GM23338 (cell line): ENCODE data around the gene COMP. TPM values are rescaled to one million over a fixed set of nuclear protein-coding genes. Genes with fewer than 3 reads are reported as not detected.

Experiments
- ATAC-seq: fragments of 200-7000 bp; cut with Tn5 transposase; 3 replicates; pipeline ENCODE4 v1.9.1; 2020
- DNase-seq: peaks from one replicate; pipeline ENCODE4 v3.0.0-alpha.2; 2015; ENCODE audit warnings: low spot score
- H2AFZ ChIP-seq: fragments of 200-600 bp; sonication (generic); 2 replicates; pipeline ENCODE4 v1.8.0; 2016; ENCODE audit warnings: antibody characterized with exemption, mild to moderate bottlenecking, moderate library complexity
- H3F3A ChIP-seq: fragments of 200-600 bp; sonication (generic); replicated peaks from 2 replicates; pipeline ENCODE4 v1.8.0; 2017; ENCODE audit warnings: antibody characterized with exemption, mixed run types, low read depth
- H3K27ac ChIP-seq: fragments of 200-600 bp; sonication (generic); 2 replicates; pipeline ENCODE4 v1.6.1; 2016; ENCODE audit warnings: low read depth
- H3K27me3 ChIP-seq: fragments of 200-600 bp; sonication (generic); 2 replicates; pipeline ENCODE4 v1.8.0; 2016; ENCODE audit warnings: mild to moderate bottlenecking, mixed run types, moderate library complexity; ENCODE audit not compliant: insufficient read depth
- H3K36me3 ChIP-seq: fragments of 200-600 bp; sonication (generic); 2 replicates; pipeline ENCODE4 v1.8.0; 2016; ENCODE audit warnings: mild to moderate bottlenecking; ENCODE audit not compliant: insufficient read depth
- H3K4me1 ChIP-seq: fragments of 200-600 bp; sonication (generic); 2 replicates; pipeline ENCODE4 v1.8.0; 2016; ENCODE audit warnings: mild to moderate bottlenecking, moderate library complexity; ENCODE audit not compliant: insufficient read depth
- H3K4me2 ChIP-seq: fragments of 200-600 bp; sonication (generic); 2 replicates; pipeline ENCODE4 v1.7.1; 2017; ENCODE audit warnings: mixed run types
- H3K4me3 ChIP-seq: fragments of 200-600 bp; sonication (generic); 2 replicates; pipeline ENCODE4 v1.6.1; 2016; ENCODE audit warnings: mixed run types
- H3K79me2 ChIP-seq: fragments of 200-600 bp; sonication (generic); replicated peaks from 2 replicates; pipeline ENCODE4 v1.8.0; 2017; ENCODE audit warnings: mild to moderate bottlenecking; ENCODE audit not compliant: insufficient read depth
- H3K9me2 ChIP-seq: fragments of 200-600 bp; sonication (generic); 2 replicates; pipeline ENCODE4 v1.8.0; 2017; ENCODE audit not compliant: insufficient read depth
- H4K20me1 ChIP-seq: fragments of 200-600 bp; sonication (generic); replicated peaks from 2 replicates; pipeline ENCODE4 v1.8.0; 2017; ENCODE audit warnings: mild to moderate bottlenecking; ENCODE audit not compliant: insufficient read depth
- H3K27ac Mint-ChIP-seq: 2 replicates; pipeline ENCODE4 v1.8.0; 2020; ENCODE audit warnings: inconsistent platforms, mild to moderate bottlenecking, moderate library complexity, mixed read lengths
- H3K27me3 Mint-ChIP-seq: 3 replicates; pipeline ENCODE4 v1.8.0; 2022; ENCODE audit warnings: low read depth, mild to moderate bottlenecking, moderate library complexity, mixed read lengths, inconsistent platforms; ENCODE audit not compliant: insufficient read depth, poor library complexity
- H3K36me3 Mint-ChIP-seq: 3 replicates; pipeline ENCODE4 v1.8.0; 2021; ENCODE audit warnings: low read depth, mild to moderate bottlenecking, inconsistent platforms, moderate library complexity, mixed read lengths
- H3K4me1 Mint-ChIP-seq: 3 replicates; pipeline ENCODE4 v1.8.0; 2020; ENCODE audit warnings: mild to moderate bottlenecking, inconsistent platforms, mixed read lengths
- H3K4me3 Mint-ChIP-seq: 3 replicates; pipeline ENCODE4 v1.8.0; 2021; ENCODE audit warnings: moderate library complexity, mild to moderate bottlenecking, inconsistent platforms, mixed read lengths
- H3K9me3 Mint-ChIP-seq: 3 replicates; pipeline ENCODE4 v1.8.0; 2020; ENCODE audit warnings: moderate library complexity, mild to moderate bottlenecking, inconsistent platforms, mixed read lengths
- CREB1 ChIP-seq: fragments of 250-450 bp; sonication (Bioruptor Pico); IDR thresholded peaks from 2 replicates; pipeline ENCODE4 v1.5.0; 2020; ENCODE audit warnings: low read depth, mild to moderate bottlenecking, moderate library complexity
- CTCF ChIP-seq, 2 experiments: fragments of 200-600 bp in 1 of 2; sonication (generic) in 1 of 2; conservative IDR thresholded peaks; 2 replicates each; pipeline versions ENCODE4 v1.5.1 to v1.6.1; 2016 to 2017; ENCODE audit warnings: antibody characterized with exemption in 2 of 2, low read depth in 2 of 2, mild to moderate bottlenecking in 2 of 2, moderate library complexity in 1 of 2
- ETS1 ChIP-seq: IDR thresholded peaks from 2 replicates; pipeline ENCODE4 v1.6.1; 2016; ENCODE audit warnings: antibody characterized with exemption
- EZH2 ChIP-seq: fragments of 200-600 bp; sonication (generic); IDR thresholded peaks from one replicate; pipeline ENCODE4 v1.8.0; 2017; ENCODE audit warnings: antibody characterized with exemption, mild to moderate bottlenecking, low read depth; ENCODE audit not compliant: unreplicated experiment
- JUNB ChIP-seq: IDR thresholded peaks from one replicate; pipeline ENCODE4 v1.6.1; 2016; ENCODE audit warnings: antibody characterized with exemption; ENCODE audit not compliant: unreplicated experiment
- NANOG ChIP-seq: IDR thresholded peaks from 2 replicates; pipeline ENCODE4 v1.6.1; 2016; ENCODE audit warnings: antibody characterized with exemption, borderline replicate concordance
- POLR2AphosphoS5 ChIP-seq: IDR thresholded peaks from 2 replicates; pipeline ENCODE4 v1.6.1; 2016; ENCODE audit warnings: antibody characterized with exemption, low read depth
- STAT1 ChIP-seq: IDR thresholded peaks from one replicate; pipeline ENCODE4 v1.6.1; 2016; ENCODE audit warnings: antibody characterized with exemption; ENCODE audit not compliant: unreplicated experiment
- ZNF462 ChIP-seq: fragments of 250-450 bp; sonication (Bioruptor Pico); IDR thresholded peaks from 2 replicates; pipeline ENCODE4 v1.5.0; 2020; ENCODE audit warnings: mild to moderate bottlenecking, moderate library complexity
- polyA plus RNA-seq: library from polyadenylated mRNA; unstranded; fragments of >200 nt; fragmentation: Nextera tagmentation; extraction: Ambion mirVana; gene quantifications from 2 replicates; pipeline ENCODE4 v1.2.1, GENCODE V29; 2016
- total RNA-seq: library from RNA; depleted of rRNA; stranded (reverse); fragments of >200 nt; shearing (Covaris generic); gene quantifications from 2 replicates; pipeline ENCODE4 v1.2.3, GENCODE V29; 2014

COMP gene
- total and polyA plus RNA-seq, 2 experiments from 2014 or later: 0.58 to 0.63 TPM

GRCh38 chr19:18803550-18804138 lies 12.5 kb upstream of the COMP start:
- no peaks in the 10 kb centered on the region for H3K4me1 ChIP-seq
- no peaks in the 10 kb centered on the region for H3K79me2 ChIP-seq
- H3K4me3 ChIP-seq: no peak overlapping the region
- Mint-ChIP-seq H3K9me3 (peaks cover 3% of the 10 kb centered on the region; the same call in 2 of the 3 replicates), H3K4me1 (no peaks in the 10 kb centered on the region), H3K4me3 (no peak overlapping the region), H3K27ac (no peak overlapping the region), H3K27me3 (peaks cover 27% of the 10 kb centered on the region), H3K36me3 (no peaks in the 10 kb centered on the region)
- H4K20me1 ChIP-seq: no peaks in the 10 kb centered on the region
- H3K4me2 ChIP-seq: no peak overlapping the region
- TF ChIP-seq STAT1 (no peak), EZH2 (no peak), POLR2AphosphoS5 (no peak), JUNB (no peak), NANOG (no peak), CREB1 (CRISPR knock-in tag) (no peak), CTCF (conservative IDR thresholded peaks at IDR 0.05; ENCODE audit: low read depth in 2 of 2) (no peak), ETS1 (no peak), ZNF462 (CRISPR knock-in tag) (no peak)
- H2AFZ ChIP-seq: no peak overlapping the region
- H3K27ac ChIP-seq: no peak overlapping the region
- H3K36me3 ChIP-seq: no peaks in the 10 kb centered on the region
- peaks cover 34% of the 10 kb centered on the region for H3K27me3 ChIP-seq
- H3K9me2 ChIP-seq: no peaks in the 10 kb centered on the region
- H3F3A ChIP-seq: no peaks in the 10 kb centered on the region
- DNase-seq (no peak), ATAC-seq (no peak)
